ENCODE data around the gene PRSS1. TPM values are rescaled to one million over a fixed set of nuclear protein-coding genes. Genes with fewer than 3 reads are reported as not detected.
"Not testable (repeated sequence)": the region's sequence is repeated elsewhere in the genome, so short reads cannot be mapped to it uniquely, and the experiment has no call there.

The PRSS1 gene
- not detected for total RNA-seq

GRCh38 chr7:142749218-142749993 lies at the start of gene PRSS1:
Gene PRSS1, plus strand, starts transcription at chr7:142749472. Its CDS starts 13 bp downstream, at chr7:142749485.
- ChIA-PET CTCF (no interaction called here), POLR2A (no interaction called here)

GRCh38 chr7:142700935-142701334 lies 48.3 kb upstream of the PRSS1 start:
- POLR2A ChIA-PET, CTCF ChIA-PET: not testable (repeated sequence)

- POLR2A ChIA-PET: no interaction called here
- CTCF ChIA-PET: interaction anchor here (1.1 kb wide), 1 partner anchor 8 kb away, joined by 3 read pairs; no protein-coding TSS in a partner anchor
Observed at GRCh38 chr7:142703655-142704305, 45.5 kb upstream of the PRSS1 start.

- CTCF ChIA-PET, POLR2A ChIA-PET: not testable (repeated sequence)
Observed at GRCh38 chr7:142708726-142709125, 40.5 kb upstream of the PRSS1 start.

GRCh38 chr7:142709921-142710320 lies 39.4 kb upstream of the PRSS1 start:
- CTCF ChIA-PET: no interaction called here
- POLR2A ChIA-PET: no interaction called here

- CTCF ChIA-PET: interaction anchor here (2.2 kb wide), 1 partner anchor 72 kb away, joined by 6 read pairs; no protein-coding TSS in a partner anchor
- POLR2A ChIA-PET: interaction anchor here (0.6 kb wide), 1 partner anchor 87 kb away, joined by 3 read pairs; no protein-coding TSS in a partner anchor
Observed at GRCh38 chr7:142711196-142711595, 38.1 kb upstream of the PRSS1 start.

- ChIA-PET POLR2A (interaction anchor here (0.6 kb wide), 1 partner anchor 86 kb away, joined by 3 read pairs; no protein-coding TSS in a partner anchor), CTCF (interaction anchor here (1.3 to 2.2 kb wide), 2 partner anchors 9 to 71 kb away, joined by 3 to 6 read pairs; no protein-coding TSS in a partner anchor)
Observed at GRCh38 chr7:142711746-142712616, 37.3 kb upstream of the PRSS1 start.

- CTCF ChIA-PET: interaction anchor here (0.7 to 2.2 kb wide), 3 partner anchors 9 to 72 kb away, joined by 3 to 6 read pairs (median 3); no protein-coding TSS in a partner anchor
- POLR2A ChIA-PET: no interaction called here
Observed at GRCh38 chr7:142712617-142712957, 36.7 kb upstream of the PRSS1 start.

GRCh38 chr7:142714375-142714774 lies 34.9 kb upstream of the PRSS1 start:
- ChIA-PET POLR2A (interaction anchor here (0.7 kb wide), 1 partner anchor 42 kb away, joined by 5 read pairs; no protein-coding TSS in a partner anchor), CTCF (interaction anchor here (1.2 to 1.3 kb wide), 2 partner anchors 69 to 93 kb away, joined by 3 to 5 read pairs; no protein-coding TSS in a partner anchor)

GRCh38 chr7:142716596-142716995 lies 32.7 kb upstream of the PRSS1 start:
- ChIA-PET CTCF (no interaction called here), POLR2A (no interaction called here)

- CTCF ChIA-PET: no interaction called here
Observed at GRCh38 chr7:142717453-142717852, 31.8 kb upstream of the PRSS1 start.

GRCh38 chr7:142718313-142718712 lies 31.0 kb upstream of the PRSS1 start:
- ChIA-PET CTCF (interaction anchor here (0.7 kb wide), 1 partner anchor 53 kb away, joined by 3 read pairs; no protein-coding TSS in a partner anchor), POLR2A (no interaction called here)

More at GRCh38 chr7:142717453-142717852, 31.8 kb upstream of the PRSS1 start:
- POLR2A ChIA-PET: no interaction called here

GRCh38 chr7:142720172-142720773 lies 29.0 kb upstream of the PRSS1 start:
- ChIA-PET POLR2A (no interaction called here), CTCF (no interaction called here)

GRCh38 chr7:142720986-142721385 lies 28.3 kb upstream of the PRSS1 start:
- POLR2A ChIA-PET: no interaction called here
- CTCF ChIA-PET: no interaction called here

- CTCF ChIA-PET: no interaction called here
- POLR2A ChIA-PET: no interaction called here
Observed at GRCh38 chr7:142722248-142722794, 27.0 kb upstream of the PRSS1 start.

GRCh38 chr7:142733271-142733670 lies 16.0 kb upstream of the PRSS1 start:
- ChIA-PET CTCF (no interaction called here), POLR2A (no interaction called here)

GRCh38 chr7:142739923-142740492 lies 9.3 kb upstream of the PRSS1 start:
- POLR2A ChIA-PET: no interaction called here
- CTCF ChIA-PET: no interaction called here

GRCh38 chr7:142740786-142741185 lies 8.5 kb upstream of the PRSS1 start:
- POLR2A ChIA-PET: no interaction called here
- CTCF ChIA-PET: no interaction called here

GRCh38 chr7:142741932-142742331 lies 7.3 kb upstream of the PRSS1 start:
- CTCF ChIA-PET, POLR2A ChIA-PET: not testable (repeated sequence)

Data from activated CD8-positive, alpha-beta memory T cell treated with anti-CD3 and anti-CD28 coated beads for 36 hours (primary cell).